Lung (tissue), 12 donors: Measurements from ENCODE around the gene BRME1. TPM values are rescaled to one million over a fixed set of nuclear protein-coding genes. Genes with fewer than 3 reads are reported as not detected.

Experiments
- ATAC-seq: fragments of 200-7000 bp; cut with Tn5 transposase; one replicate; pipeline ENCODE4 v1.9.1; 2020; ENCODE audit warnings: moderate number of reproducible peaks; ENCODE audit not compliant: insufficient read depth, low FRiP score
- DNase-seq, 3 donors: peaks; one replicate each; pipeline ENCODE4 v3.0.0-alpha.2; 2013 to 2017
- H3K27ac ChIP-seq, 2 donors: one replicate each; pipeline ENCODE4 v1.5.1; 2013; ENCODE audit warnings: mild to moderate bottlenecking in 2 of 2, moderate library complexity in 2 of 2, control low read depth in 1 of 2, inconsistent platforms in 1 of 2, low read depth in 1 of 2, low read length in 1 of 2
- H3K27me3 ChIP-seq, 3 donors: one replicate each; pipeline ENCODE4 v1.5.1; 2013; ENCODE audit warnings: low read length in 2 of 3; ENCODE audit not compliant: control insufficient read depth in 3 of 3, insufficient read depth in 3 of 3
- H3K36me3 ChIP-seq, 4 donors: one replicate each; pipeline ENCODE4 v1.5.1; 2013; ENCODE audit warnings: low read length in 4 of 4, mild to moderate bottlenecking in 1 of 4, moderate library complexity in 1 of 4; ENCODE audit not compliant: control insufficient read depth in 4 of 4, insufficient read depth in 4 of 4
- H3K4me1 ChIP-seq, 5 donors: one replicate each; pipeline ENCODE4 v1.5.1; 2013; ENCODE audit warnings: low read length in 5 of 5, mild to moderate bottlenecking in 2 of 5, moderate library complexity in 1 of 5; ENCODE audit not compliant: control insufficient read depth in 5 of 5, insufficient read depth in 5 of 5
- H3K4me3 ChIP-seq: one replicate; pipeline ENCODE4 v1.5.1; 2013; ENCODE audit warnings: mild to moderate bottlenecking, control low read depth, moderate library complexity
- H3K9ac ChIP-seq, 2 donors: one replicate each; pipeline ENCODE4 v1.5.1; 2013; ENCODE audit warnings: low read length in 2 of 2, control low read depth in 1 of 2; ENCODE audit not compliant: insufficient read depth in 1 of 2
- H3K9me3 ChIP-seq, 4 donors: one replicate each; pipeline ENCODE4 v1.5.1; 2013; ENCODE audit warnings: low read length in 3 of 4, mild to moderate bottlenecking in 1 of 4, moderate library complexity in 1 of 4; ENCODE audit not compliant: control insufficient read depth in 4 of 4, insufficient read depth in 3 of 4
- CTCF ChIP-seq: IDR thresholded peaks from 2 replicates; pipeline ENCODE4 v1.5.1; 2012; ENCODE audit warnings: mild to moderate bottlenecking; ENCODE audit errors: control extremely low read depth, extremely low read depth
- WGBS, 2 donors: extraction: QIAGEN DNeasy Blood & Tissue Kit; methylation state at CpG; one replicate each; pipeline ENCODE4 v1.1.7; 2013; 5-methylcytosine and 5-hydroxymethylcytosine counted together
- polyA plus RNA-seq, 2 donors: library from polyadenylated mRNA; stranded (reverse); fragments of 200-250 nt; gene quantifications; one replicate each; pipeline ENCODE4 v1.2.1, GENCODE V29; 2013
- total RNA-seq, 2 donors: library from RNA; depleted of rRNA in 1 of 2; stranded (reverse); fragments of >200 nt in 1 of 2; gene quantifications; one replicate each; pipeline ENCODE4 v1.2.1, GENCODE V29; 2014 to 2021
- donor health status: control.
- donor health status: control.
- donor health status: Bipolar disorder and iron deficiency.
- donor health status: healthy.
- donor health status: DM: yes; HTN: yes; CAD: no.

Gene BRME1
- total and polyA plus RNA-seq, 4 donors = 1.3 to 3.2 (median 2.9) TPM

DNA sequence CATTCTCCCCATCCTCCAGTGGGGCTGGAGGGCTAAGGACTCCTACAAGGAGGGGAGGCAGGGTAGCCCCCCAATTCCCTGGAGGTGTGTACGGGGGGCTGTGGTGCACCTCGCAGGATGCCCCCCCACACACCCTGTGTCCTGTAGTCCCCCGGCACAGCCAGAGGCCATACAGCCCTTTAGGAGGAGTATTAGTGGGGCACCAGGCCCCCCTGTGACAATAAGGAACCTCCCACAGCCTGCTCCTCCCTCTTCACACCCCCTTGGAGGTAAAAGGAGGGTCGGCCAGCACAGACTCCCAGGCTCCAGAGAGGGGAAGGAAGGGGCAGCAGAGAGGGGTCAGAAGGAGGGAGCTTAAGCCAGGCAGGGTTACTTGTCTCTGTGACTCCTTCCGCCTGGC lies 29.1 kb downstream of the BRME1 start, which contains the start of gene NANOS3:
Gene NANOS3 (plus strand): TSS at position 301 of the 400 bp plus-strand sequence. CDS start 115 bp downstream, outside the sequence.
- DNase-seq (no peak), ATAC-seq (no peak)
- Histone ChIP-seq H3K9me3 (no peaks in the 10 kb centered on the region), H3K4me1 (peaks cover 0 to 21% (median 9%) of the 10 kb centered on the region in 5 donors), H3K4me3 (no peak within 1 kb of the TSS), H3K36me3 (no peaks in the 10 kb centered on the region), H3K27ac (no peak within 1 kb of the TSS), H3K27me3 (no peaks in the 10 kb centered on the region), H3K9ac (no peak within 1 kb of the TSS)
- 64 to 75% methylated on average over 5 of the region's 5 CpGs for WGBS, 2 donors
- no peak for TF ChIP-seq CTCF

DNA sequence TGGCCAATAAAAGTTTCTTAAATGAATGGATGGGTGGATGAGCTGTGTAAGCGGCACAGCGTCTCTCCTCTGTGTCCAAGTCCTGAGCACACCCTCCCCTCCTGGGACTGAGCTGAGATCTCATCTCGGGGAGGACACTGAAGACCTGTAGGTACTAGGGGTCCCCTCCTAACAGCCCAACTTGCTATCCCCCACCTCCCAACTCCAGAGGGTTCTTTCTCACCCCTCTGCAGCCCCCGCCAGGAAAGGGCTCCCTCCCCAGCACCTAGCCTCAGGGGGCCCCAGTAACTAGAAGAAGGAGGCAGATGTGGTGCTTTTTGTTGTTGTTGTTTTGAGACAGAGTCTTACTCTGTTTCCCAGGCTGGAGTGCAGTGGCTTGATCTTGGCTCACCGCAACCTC lies 30.1 kb downstream of the BRME1 start:
- Histone ChIP-seq H3K4me3 (no peak overlapping the region), H3K9ac (no peak overlapping the region), H3K9me3 (no peaks in the 10 kb centered on the region), H3K4me1 (peaks cover 0 to 11% (median 6%) of the 10 kb centered on the region in 5 donors), H3K36me3 (no peaks in the 10 kb centered on the region), H3K27me3 (no peaks in the 10 kb centered on the region), H3K27ac (no peak overlapping the region)
- no peak for ATAC-seq
- TF ChIP-seq CTCF = no peak
- DNase-seq = no peak
- WGBS, 2 donors = 94 to 95% methylated on average over 5 of the region's 5 CpGs

DNA sequence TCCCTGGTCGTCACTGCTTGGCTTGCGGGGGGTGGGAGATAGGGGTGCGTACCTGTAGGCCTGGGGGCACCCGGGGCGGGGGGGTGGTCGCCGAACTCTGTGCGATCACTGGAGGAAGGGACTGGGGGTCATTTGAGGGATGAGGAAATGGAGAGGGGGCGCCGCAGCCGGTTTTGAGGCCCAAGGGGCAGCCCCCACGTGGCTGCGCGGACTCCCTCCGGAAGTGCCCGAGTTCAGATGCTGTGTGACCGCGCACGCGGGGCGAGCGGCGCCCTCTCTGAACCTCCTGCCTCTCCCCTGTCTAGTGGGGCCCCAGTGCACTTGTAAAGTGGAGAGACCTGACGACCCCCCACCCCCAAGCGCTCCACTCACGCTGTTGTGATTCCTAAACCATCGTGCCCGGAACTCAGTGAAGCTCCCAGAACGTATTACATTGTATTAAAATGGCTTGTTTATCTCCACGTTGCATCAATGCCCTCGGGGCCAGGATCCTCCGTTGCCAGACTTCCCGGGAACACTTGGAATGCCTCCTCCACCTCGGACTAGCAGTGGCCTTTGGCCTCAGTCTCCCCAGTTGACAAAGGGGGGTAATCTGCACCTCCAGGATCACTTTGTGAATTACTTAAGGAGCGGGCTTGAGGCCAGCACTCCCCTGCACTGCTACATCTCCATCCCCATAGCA lies 31.9 kb downstream of the BRME1 start:
- DNase-seq (no peak), ATAC-seq (no peak)
- H3K4me1 ChIP-seq = no peaks in the 10 kb centered on the region
- H3K36me3 ChIP-seq = no peaks in the 10 kb centered on the region
- no peaks in the 10 kb centered on the region for H3K9me3 ChIP-seq
- WGBS, 2 donors = 64 to 68% methylated on average over 31 to 35 of the region's 35 CpGs
- H3K27ac ChIP-seq = no peak overlapping the region
- H3K27me3 ChIP-seq = no peaks in the 10 kb centered on the region
- no peak overlapping the region for H3K9ac ChIP-seq
- H3K4me3 ChIP-seq = no peak overlapping the region
- no peak for TF ChIP-seq CTCF
